ENCODE measurements around the gene XPR1.
"Not testable (repeated sequence)": the region's sequence is repeated elsewhere in the genome, so short reads cannot be mapped to it uniquely, and the experiment has no call there.

GRCh38 chr1:180833180-180833579 is 201.4 kb downstream of the XPR1 start:
- TF ChIP-seq SIN3A (IDR thresholded peaks at IDR 0.05; ENCODE audit: borderline replicate concordance, insufficient read depth, low read depth, low read length); REST (IDR thresholded peaks at IDR 0.05; ENCODE audit: insufficient read depth in 1 of 2, low read depth in 2 of 2, low read length in 1 of 2); POLR2AphosphoS5 (IDR thresholded peaks at IDR 0.05; ENCODE audit: low read depth, low read length): not testable (repeated sequence)
- TF ChIP-seq, protein P1, sequence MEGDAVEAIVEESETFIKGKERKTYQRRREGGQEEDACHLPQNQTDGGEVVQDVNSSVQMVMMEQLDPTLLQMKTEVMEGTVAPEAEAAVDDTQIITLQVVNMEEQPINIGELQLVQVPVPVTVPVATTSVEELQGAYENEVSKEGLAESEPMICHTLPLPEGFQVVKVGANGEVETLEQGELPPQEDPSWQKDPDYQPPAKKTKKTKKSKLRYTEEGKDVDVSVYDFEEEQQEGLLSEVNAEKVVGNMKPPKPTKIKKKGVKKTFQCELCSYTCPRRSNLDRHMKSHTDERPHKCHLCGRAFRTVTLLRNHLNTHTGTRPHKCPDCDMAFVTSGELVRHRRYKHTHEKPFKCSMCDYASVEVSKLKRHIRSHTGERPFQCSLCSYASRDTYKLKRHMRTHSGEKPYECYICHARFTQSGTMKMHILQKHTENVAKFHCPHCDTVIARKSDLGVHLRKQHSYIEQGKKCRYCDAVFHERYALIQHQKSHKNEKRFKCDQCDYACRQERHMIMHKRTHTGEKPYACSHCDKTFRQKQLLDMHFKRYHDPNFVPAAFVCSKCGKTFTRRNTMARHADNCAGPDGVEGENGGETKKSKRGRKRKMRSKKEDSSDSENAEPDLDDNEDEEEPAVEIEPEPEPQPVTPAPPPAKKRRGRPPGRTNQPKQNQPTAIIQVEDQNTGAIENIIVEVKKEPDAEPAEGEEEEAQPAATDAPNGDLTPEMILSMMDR (IDR thresholded peaks at IDR 0.05): not testable (repeated sequence)
